ENCODE measurements around the gene AMFR.

DNA sequence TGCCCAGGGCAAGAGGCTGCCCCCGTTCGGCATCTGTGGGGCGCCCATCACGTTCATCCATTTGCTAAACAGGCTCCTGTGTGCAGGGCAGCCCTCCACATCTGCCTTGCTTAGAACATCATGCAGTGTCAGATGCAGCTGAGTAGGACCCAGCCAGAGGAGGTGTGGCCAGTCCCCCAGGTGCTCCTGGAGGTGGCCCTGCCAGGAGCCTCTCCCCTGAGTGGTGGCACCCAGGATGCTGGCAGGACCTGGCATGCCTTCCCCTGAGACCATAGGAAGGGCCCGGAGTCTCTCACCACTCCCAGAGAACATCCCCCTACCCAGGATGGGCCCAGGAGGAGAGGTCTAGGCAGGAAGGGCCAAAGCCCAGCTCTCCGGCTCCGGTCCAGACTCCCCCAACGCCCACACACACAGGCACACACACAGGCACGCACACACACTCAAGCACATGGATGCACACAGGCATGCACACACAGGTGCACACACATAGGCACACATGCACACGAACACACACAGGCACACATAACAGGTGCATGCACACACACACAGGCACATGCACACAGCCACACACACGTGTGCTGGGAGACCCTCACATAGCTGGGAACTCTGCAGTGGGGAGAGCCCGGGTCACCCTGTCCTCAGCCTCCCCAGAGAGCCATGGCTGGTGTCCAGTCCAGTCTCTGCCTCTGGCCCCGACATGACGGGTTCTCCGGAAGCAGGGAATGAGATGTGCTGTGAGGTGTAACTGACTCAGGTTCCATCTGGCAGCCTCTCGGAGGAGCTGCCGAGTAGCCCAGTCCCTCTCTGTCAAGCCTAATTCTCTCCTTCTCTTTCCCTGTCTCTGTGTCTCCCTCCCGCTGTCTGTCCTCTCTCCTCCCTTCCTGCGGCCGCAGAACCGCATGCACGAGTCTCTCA, 74.6 kb downstream of the AMFR start:
- TF ChIP-seq, protein P1, sequence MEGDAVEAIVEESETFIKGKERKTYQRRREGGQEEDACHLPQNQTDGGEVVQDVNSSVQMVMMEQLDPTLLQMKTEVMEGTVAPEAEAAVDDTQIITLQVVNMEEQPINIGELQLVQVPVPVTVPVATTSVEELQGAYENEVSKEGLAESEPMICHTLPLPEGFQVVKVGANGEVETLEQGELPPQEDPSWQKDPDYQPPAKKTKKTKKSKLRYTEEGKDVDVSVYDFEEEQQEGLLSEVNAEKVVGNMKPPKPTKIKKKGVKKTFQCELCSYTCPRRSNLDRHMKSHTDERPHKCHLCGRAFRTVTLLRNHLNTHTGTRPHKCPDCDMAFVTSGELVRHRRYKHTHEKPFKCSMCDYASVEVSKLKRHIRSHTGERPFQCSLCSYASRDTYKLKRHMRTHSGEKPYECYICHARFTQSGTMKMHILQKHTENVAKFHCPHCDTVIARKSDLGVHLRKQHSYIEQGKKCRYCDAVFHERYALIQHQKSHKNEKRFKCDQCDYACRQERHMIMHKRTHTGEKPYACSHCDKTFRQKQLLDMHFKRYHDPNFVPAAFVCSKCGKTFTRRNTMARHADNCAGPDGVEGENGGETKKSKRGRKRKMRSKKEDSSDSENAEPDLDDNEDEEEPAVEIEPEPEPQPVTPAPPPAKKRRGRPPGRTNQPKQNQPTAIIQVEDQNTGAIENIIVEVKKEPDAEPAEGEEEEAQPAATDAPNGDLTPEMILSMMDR (conservative IDR thresholded peaks at IDR 0.05 in 1 of 2, IDR thresholded peaks at IDR 0.05 in 1 of 2; ENCODE audit: extremely low read depth in 1 of 2, insufficient read depth in 1 of 2, low read depth in 1 of 2, low read length in 2 of 2) = no peak
- TF ChIP-seq EZH2 (IDR thresholded peaks at IDR 0.05; ENCODE audit: borderline replicate concordance, low read length) = no peak
